Measurements from ENCODE around the gene FECH. TPM values are rescaled to one million over a fixed set of nuclear protein-coding genes. Genes with fewer than 3 reads are reported as not detected.

Gene FECH
- total RNA-seq, 1 experiment from 2014 or later: 18.8 TPM

- Histone ChIP-seq H3K9me3 (ENCODE audit: low read length) (no peaks in the 10 kb centered on the region), H3K4me3 (ENCODE audit: low read length) (peak overlapping the region; percentile 83), H3K9ac (ENCODE audit: low read length) (peak overlapping the region; percentile 78), H4K20me1 (ENCODE audit: insufficient read depth, low read depth, low read length) (no peaks in the 10 kb centered on the region), H3K36me3 (ENCODE audit: insufficient read depth, low read length) (no peaks in the 10 kb centered on the region), H3K27ac (ENCODE audit: low read length) (no peak overlapping the region), H3K4me1 (ENCODE audit: low read length) (peaks cover 18% of the 10 kb centered on the region), H3K79me2 (ENCODE audit: low read length) (no peaks in the 10 kb centered on the region), H2AFZ (ENCODE audit: low read length) (peak overlapping the region; percentile 71), H3K27me3 (ENCODE audit: low read length) (no peaks in the 10 kb centered on the region), H3K9me2 (replicated peaks; ENCODE audit: insufficient read depth, low read length) (no peaks in the 10 kb centered on the region), H3K4me2 (ENCODE audit: low read depth, low read length, poor library complexity, severe bottlenecking) (peak overlapping the region; percentile 85)
- DNase-seq: no peak
These were observed 678 bp upstream of the FECH start for GRCh38 chr18:57587098-57587661.

- H3K4me2 ChIP-seq (ENCODE audit: low read depth, low read length, poor library complexity, severe bottlenecking): peak overlapping the region; percentile 85
- no peaks in the 10 kb centered on the region for H3K79me2 ChIP-seq (ENCODE audit: low read length)
- no peaks in the 10 kb centered on the region for H3K36me3 ChIP-seq (ENCODE audit: insufficient read depth, low read length)
- no peaks in the 10 kb centered on the region for H4K20me1 ChIP-seq (ENCODE audit: insufficient read depth, low read depth, low read length)
- H3K9ac ChIP-seq (ENCODE audit: low read length): peak overlapping the region; percentile 78
- no peak overlapping the region for H3K27ac ChIP-seq (ENCODE audit: low read length)
- no peaks in the 10 kb centered on the region for H3K27me3 ChIP-seq (ENCODE audit: low read length)
- H3K9me3 ChIP-seq (ENCODE audit: low read length): no peaks in the 10 kb centered on the region
- no peak for DNase-seq
- peak overlapping the region; percentile 83 for H3K4me3 ChIP-seq (ENCODE audit: low read length)
- H3K9me2 ChIP-seq (replicated peaks; ENCODE audit: insufficient read depth, low read length): no peaks in the 10 kb centered on the region
- H2AFZ ChIP-seq (ENCODE audit: low read length): peak overlapping the region; percentile 71
- peaks cover 18% of the 10 kb centered on the region for H3K4me1 ChIP-seq (ENCODE audit: low read length)
These were observed 649 bp downstream of the FECH start for GRCh38 chr18:57585855-57586250.

- no peak for DNase-seq
- H3K4me1 ChIP-seq (ENCODE audit: low read length): peaks cover 18% of the 10 kb centered on the region
- H3K79me2 ChIP-seq (ENCODE audit: low read length): no peaks in the 10 kb centered on the region
- H3K4me2 ChIP-seq (ENCODE audit: low read depth, low read length, poor library complexity, severe bottlenecking): peak overlapping the region; percentile 85
- no peaks in the 10 kb centered on the region for H3K9me3 ChIP-seq (ENCODE audit: low read length)
- no peaks in the 10 kb centered on the region for H3K27me3 ChIP-seq (ENCODE audit: low read length)
- no peaks in the 10 kb centered on the region for H3K9me2 ChIP-seq (replicated peaks; ENCODE audit: insufficient read depth, low read length)
- H3K4me3 ChIP-seq (ENCODE audit: low read length): peak overlapping the region; percentile 83
- peak overlapping the region; percentile 78 for H3K9ac ChIP-seq (ENCODE audit: low read length)
- no peak overlapping the region for H3K27ac ChIP-seq (ENCODE audit: low read length)
- H3K36me3 ChIP-seq (ENCODE audit: insufficient read depth, low read length): no peaks in the 10 kb centered on the region
- no peaks in the 10 kb centered on the region for H4K20me1 ChIP-seq (ENCODE audit: insufficient read depth, low read depth, low read length)
- H2AFZ ChIP-seq (ENCODE audit: low read length): no peak overlapping the region
These were observed 1.1 kb downstream of the FECH start for GRCh38 chr18:57585421-57585820.

- Histone ChIP-seq H3K36me3 (ENCODE audit: insufficient read depth, low read length) (no peaks in the 10 kb centered on the region), H3K4me3 (ENCODE audit: low read length) (no peak overlapping the region), H3K27me3 (ENCODE audit: low read length) (no peaks in the 10 kb centered on the region), H3K9me2 (replicated peaks; ENCODE audit: insufficient read depth, low read length) (no peaks in the 10 kb centered on the region), H3K9me3 (ENCODE audit: low read length) (no peaks in the 10 kb centered on the region), H3K27ac (ENCODE audit: low read length) (no peak overlapping the region), H3K4me2 (ENCODE audit: low read depth, low read length, poor library complexity, severe bottlenecking) (no peak overlapping the region), H2AFZ (ENCODE audit: low read length) (no peak overlapping the region), H3K9ac (ENCODE audit: low read length) (no peak overlapping the region), H4K20me1 (ENCODE audit: insufficient read depth, low read depth, low read length) (no peaks in the 10 kb centered on the region), H3K79me2 (ENCODE audit: low read length) (no peaks in the 10 kb centered on the region), H3K4me1 (ENCODE audit: low read length) (peaks cover 18% of the 10 kb centered on the region)
- DNase-seq: no peak
These were observed 2.1 kb downstream of the FECH start for GRCh38 chr18:57584444-57584843.

GRCh38 chr18:57583297-57583835 is 3.1 kb downstream of the FECH start:
- Histone ChIP-seq H3K4me1 (ENCODE audit: low read length) (peaks cover 18% of the 10 kb centered on the region), H3K4me3 (ENCODE audit: low read length) (no peak overlapping the region), H3K36me3 (ENCODE audit: insufficient read depth, low read length) (no peaks in the 10 kb centered on the region), H4K20me1 (ENCODE audit: insufficient read depth, low read depth, low read length) (no peaks in the 10 kb centered on the region), H2AFZ (ENCODE audit: low read length) (no peak overlapping the region), H3K9me3 (ENCODE audit: low read length) (no peaks in the 10 kb centered on the region), H3K27ac (ENCODE audit: low read length) (no peak overlapping the region), H3K79me2 (ENCODE audit: low read length) (no peaks in the 10 kb centered on the region), H3K9me2 (replicated peaks; ENCODE audit: insufficient read depth, low read length) (no peaks in the 10 kb centered on the region), H3K4me2 (ENCODE audit: low read depth, low read length, poor library complexity, severe bottlenecking) (no peak overlapping the region), H3K27me3 (ENCODE audit: low read length) (no peaks in the 10 kb centered on the region), H3K9ac (ENCODE audit: low read length) (no peak overlapping the region)
- DNase-seq: no peak

- H3K27me3 ChIP-seq (ENCODE audit: low read length): no peaks in the 10 kb centered on the region
- H3K36me3 ChIP-seq (ENCODE audit: insufficient read depth, low read length): no peaks in the 10 kb centered on the region
- no peak for DNase-seq
- no peak overlapping the region for H3K27ac ChIP-seq (ENCODE audit: low read length)
- no peaks in the 10 kb centered on the region for H3K9me2 ChIP-seq (replicated peaks; ENCODE audit: insufficient read depth, low read length)
- no peak overlapping the region for H3K9ac ChIP-seq (ENCODE audit: low read length)
- no peaks in the 10 kb centered on the region for H3K79me2 ChIP-seq (ENCODE audit: low read length)
- H3K4me1 ChIP-seq (ENCODE audit: low read length): peaks cover 13% of the 10 kb centered on the region
- H3K4me3 ChIP-seq (ENCODE audit: low read length): no peak overlapping the region
- H4K20me1 ChIP-seq (ENCODE audit: insufficient read depth, low read depth, low read length): no peaks in the 10 kb centered on the region
- H3K9me3 ChIP-seq (ENCODE audit: low read length): no peaks in the 10 kb centered on the region
- no peak overlapping the region for H2AFZ ChIP-seq (ENCODE audit: low read length)
- H3K4me2 ChIP-seq (ENCODE audit: low read depth, low read length, poor library complexity, severe bottlenecking): no peak overlapping the region
These were observed 5.1 kb downstream of the FECH start for GRCh38 chr18:57581301-57581934.

- Histone ChIP-seq H3K27ac (ENCODE audit: low read length) (no peak overlapping the region), H3K36me3 (ENCODE audit: insufficient read depth, low read length) (no peaks in the 10 kb centered on the region), H3K4me1 (ENCODE audit: low read length) (no peaks in the 10 kb centered on the region), H3K9me2 (replicated peaks; ENCODE audit: insufficient read depth, low read length) (no peaks in the 10 kb centered on the region), H3K9ac (ENCODE audit: low read length) (no peak overlapping the region), H3K4me3 (ENCODE audit: low read length) (no peak overlapping the region), H3K27me3 (ENCODE audit: low read length) (no peaks in the 10 kb centered on the region), H2AFZ (ENCODE audit: low read length) (no peak overlapping the region), H3K79me2 (ENCODE audit: low read length) (no peaks in the 10 kb centered on the region), H4K20me1 (ENCODE audit: insufficient read depth, low read depth, low read length) (no peaks in the 10 kb centered on the region), H3K4me2 (ENCODE audit: low read depth, low read length, poor library complexity, severe bottlenecking) (no peak overlapping the region), H3K9me3 (ENCODE audit: low read length) (no peaks in the 10 kb centered on the region)
- DNase-seq: no peak
These were observed 6.6 kb downstream of the FECH start for GRCh38 chr18:57579934-57580333.

GRCh38 chr18:57576316-57576715 is 10.2 kb downstream of the FECH start:
- Histone ChIP-seq H3K27me3 (ENCODE audit: low read length) (no peaks in the 10 kb centered on the region), H3K79me2 (ENCODE audit: low read length) (no peaks in the 10 kb centered on the region), H3K9me3 (ENCODE audit: low read length) (no peaks in the 10 kb centered on the region), H3K9me2 (replicated peaks; ENCODE audit: insufficient read depth, low read length) (no peaks in the 10 kb centered on the region), H4K20me1 (ENCODE audit: insufficient read depth, low read depth, low read length) (no peaks in the 10 kb centered on the region), H3K9ac (ENCODE audit: low read length) (no peak overlapping the region), H3K4me3 (ENCODE audit: low read length) (no peak overlapping the region), H3K4me2 (ENCODE audit: low read depth, low read length, poor library complexity, severe bottlenecking) (no peak overlapping the region), H2AFZ (ENCODE audit: low read length) (no peak overlapping the region), H3K27ac (ENCODE audit: low read length) (no peak overlapping the region), H3K4me1 (ENCODE audit: low read length) (no peaks in the 10 kb centered on the region), H3K36me3 (ENCODE audit: insufficient read depth, low read length) (no peaks in the 10 kb centered on the region)
- DNase-seq: no peak
